Measurements from ENCODE around the gene ALDH9A1.

GRCh38 chr1:165674599-165674998 is 23.8 kb downstream of the ALDH9A1 start:
- TF ChIP-seq CTCF (IDR thresholded peaks at IDR 0.05; ENCODE audit: insufficient read depth, low read depth, low read length) (no peak), EZH2 (IDR thresholded peaks at IDR 0.05; ENCODE audit: insufficient read depth, low read length) (no peak)

All from astrocyte (in vitro differentiated cells and primary cell).